GM18526 (cell line): ENCODE measurements around the gene PTPN13.

Experiments
- POLR2A ChIP-seq: IDR thresholded peaks from 3 replicates; pipeline ENCODE4 v1.6.1; 2011; ENCODE audit not compliant: insufficient read length; ENCODE audit errors: extremely low read depth

PTPN13 gene

GRCh38 chr4:86569103-86569870 is 24.8 kb upstream of the PTPN13 start:
- no peak for TF ChIP-seq POLR2A

- no peak for TF ChIP-seq POLR2A
Measured at GRCh38 chr4:86579941-86580340, 14.2 kb upstream of the PTPN13 start.

GRCh38 chr4:86582410-86582809 is 11.7 kb upstream of the PTPN13 start:
- TF ChIP-seq POLR2A, result no peak

- no peak for TF ChIP-seq POLR2A
Measured at GRCh38 chr4:86586160-86586572, 7.9 kb upstream of the PTPN13 start.

GRCh38 chr4:86586626-86587380 is 7.3 kb upstream of the PTPN13 start:
- TF ChIP-seq POLR2A, result no peak

GRCh38 chr4:86587381-86588140 is 6.6 kb upstream of the PTPN13 start:
- TF ChIP-seq POLR2A, result no peak

GRCh38 chr4:86592553-86593249 is 1.4 kb upstream of the PTPN13 start:
- no peak for TF ChIP-seq POLR2A

GRCh38 chr4:86594559-86595425 is 677 bp downstream of the PTPN13 start:
- TF ChIP-seq POLR2A, result no peak

GRCh38 chr4:86595426-86595805 is 1.3 kb downstream of the PTPN13 start:
- no peak for TF ChIP-seq POLR2A

GRCh38 chr4:86596807-86597206 is 2.7 kb downstream of the PTPN13 start:
- TF ChIP-seq POLR2A, result no peak

- no peak for TF ChIP-seq POLR2A
Measured at GRCh38 chr4:86600007-86600653, 6.0 kb downstream of the PTPN13 start.

GRCh38 chr4:86603311-86603885 is 9.3 kb downstream of the PTPN13 start:
- no peak for TF ChIP-seq POLR2A

- no peak for TF ChIP-seq POLR2A
Measured at GRCh38 chr4:86606809-86607208, 12.7 kb downstream of the PTPN13 start.
